EL (cell line): ENCODE data around the gene F7.

ENCODE experiments used
- DNase-seq: peaks from one replicate; pipeline ENCODE4 v3.0.0-alpha.2; 2016

Gene F7

DNA sequence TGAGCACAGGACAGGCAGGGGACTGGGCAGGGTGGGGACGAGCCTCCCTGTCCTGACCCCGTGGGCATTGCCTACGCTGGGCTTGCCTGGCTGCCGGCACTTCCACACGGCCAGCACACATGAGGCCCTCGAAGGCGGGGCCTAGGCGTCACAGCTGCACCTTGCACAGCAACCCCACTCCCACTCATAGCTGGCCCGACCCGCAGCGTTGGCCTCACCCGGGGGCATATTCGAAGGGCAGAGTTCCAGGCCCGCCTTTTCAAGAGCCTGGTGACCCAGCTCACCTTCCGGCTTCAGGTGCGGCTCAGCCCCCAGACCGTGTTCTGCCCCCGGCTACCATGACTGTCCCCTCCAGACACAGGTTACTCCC lies 36.0 kb downstream of the F7 start:
- no peak for DNase-seq

DNA sequence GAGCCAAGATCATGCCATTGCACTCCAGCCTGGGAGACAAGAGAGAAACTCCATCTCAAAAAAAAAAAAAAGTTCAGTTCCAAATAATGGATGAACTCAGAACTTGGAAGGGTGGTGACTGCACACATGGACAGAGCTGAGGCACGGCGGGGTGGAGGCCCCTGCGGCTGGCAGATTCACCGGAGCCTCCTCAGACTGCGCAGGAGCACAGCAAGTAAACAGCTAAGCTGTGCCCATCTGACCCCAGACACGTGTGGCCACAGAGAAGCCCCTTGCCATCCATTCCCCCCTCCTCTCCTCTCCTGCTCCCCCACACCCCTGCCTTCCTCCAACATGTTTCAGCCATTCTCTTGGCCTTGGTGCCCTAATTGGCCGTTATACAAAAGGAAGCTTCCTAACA lies 37.3 kb downstream of the F7 start:
- no peak for DNase-seq

DNA sequence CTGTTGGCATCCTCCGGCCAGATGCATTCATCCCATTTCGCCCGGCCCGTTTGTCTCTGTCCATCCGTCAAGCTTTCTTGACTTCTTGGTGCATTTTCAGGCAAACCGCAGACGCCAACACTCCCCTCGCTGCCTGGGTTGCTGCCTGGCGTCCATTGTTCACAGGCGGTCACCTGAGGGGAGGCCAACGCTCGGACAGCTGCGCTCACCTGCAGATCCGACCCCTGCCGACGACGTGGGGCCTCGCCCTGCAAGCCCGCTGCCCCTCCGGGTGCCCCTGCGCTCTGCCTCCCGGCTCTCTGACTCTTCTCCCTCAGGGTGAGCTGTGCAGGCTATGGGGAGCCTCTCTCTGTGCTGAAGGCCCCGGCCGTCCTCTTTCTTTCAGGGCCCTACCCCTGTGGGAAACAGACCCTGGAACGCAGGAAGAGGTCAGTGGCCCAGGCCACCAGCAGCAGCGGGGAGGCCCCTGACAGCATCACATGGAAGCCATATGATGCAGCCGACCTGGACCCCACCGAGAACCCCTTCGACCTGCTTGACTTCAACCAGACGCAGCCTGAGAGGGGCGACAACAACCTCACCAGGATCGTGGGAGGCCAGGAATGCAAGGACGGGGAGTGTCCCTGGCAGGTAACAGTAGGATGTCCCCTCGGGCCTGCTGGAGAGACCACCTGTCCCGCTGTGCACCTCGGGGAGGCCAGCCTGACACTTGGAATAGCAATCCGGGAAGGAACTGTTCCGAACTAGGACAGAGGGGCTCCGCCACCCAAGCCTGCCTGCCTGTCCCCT lies 38.1 kb downstream of the F7 start:
- no peak for DNase-seq

DNA sequence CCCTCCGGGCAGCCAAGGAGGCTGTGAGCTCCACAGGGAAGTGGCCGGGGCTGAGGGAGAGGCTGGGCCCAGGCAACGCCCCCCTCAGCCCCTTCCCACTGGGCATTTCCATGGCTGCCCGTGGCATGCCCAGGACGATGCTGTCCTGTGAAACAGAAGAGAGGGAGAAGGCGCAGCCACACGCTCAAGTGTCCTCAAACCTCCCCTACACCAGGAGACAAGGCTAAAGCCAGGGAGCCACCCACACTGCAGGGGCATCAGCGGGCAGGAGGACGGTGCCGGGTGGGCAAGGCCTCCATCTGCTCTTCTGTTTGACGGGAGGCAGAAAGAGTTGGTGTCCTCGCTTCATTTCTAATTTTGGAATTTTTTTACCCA lies 38.7 kb downstream of the F7 start:
- DNase-seq = no peak

DNA sequence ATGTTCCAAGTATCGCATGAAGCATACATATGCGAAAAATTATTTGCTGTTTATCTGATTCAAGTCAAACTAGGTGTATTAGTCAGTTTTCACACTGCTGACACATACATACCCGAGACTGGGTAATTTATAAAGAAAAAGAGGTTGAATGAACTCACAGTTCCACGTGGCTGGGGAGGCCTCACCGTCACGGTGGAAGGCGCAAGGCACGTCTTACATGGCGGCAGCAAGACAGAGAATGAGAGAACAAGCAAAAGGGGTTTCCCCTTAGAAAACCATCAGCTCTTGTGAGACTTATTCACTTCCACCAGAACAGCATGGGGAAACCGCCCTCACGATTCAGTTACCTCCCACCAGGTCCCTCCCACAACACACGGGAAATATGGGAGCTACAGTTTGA lies 39.9 kb downstream of the F7 start:
- no peak for DNase-seq

DNA sequence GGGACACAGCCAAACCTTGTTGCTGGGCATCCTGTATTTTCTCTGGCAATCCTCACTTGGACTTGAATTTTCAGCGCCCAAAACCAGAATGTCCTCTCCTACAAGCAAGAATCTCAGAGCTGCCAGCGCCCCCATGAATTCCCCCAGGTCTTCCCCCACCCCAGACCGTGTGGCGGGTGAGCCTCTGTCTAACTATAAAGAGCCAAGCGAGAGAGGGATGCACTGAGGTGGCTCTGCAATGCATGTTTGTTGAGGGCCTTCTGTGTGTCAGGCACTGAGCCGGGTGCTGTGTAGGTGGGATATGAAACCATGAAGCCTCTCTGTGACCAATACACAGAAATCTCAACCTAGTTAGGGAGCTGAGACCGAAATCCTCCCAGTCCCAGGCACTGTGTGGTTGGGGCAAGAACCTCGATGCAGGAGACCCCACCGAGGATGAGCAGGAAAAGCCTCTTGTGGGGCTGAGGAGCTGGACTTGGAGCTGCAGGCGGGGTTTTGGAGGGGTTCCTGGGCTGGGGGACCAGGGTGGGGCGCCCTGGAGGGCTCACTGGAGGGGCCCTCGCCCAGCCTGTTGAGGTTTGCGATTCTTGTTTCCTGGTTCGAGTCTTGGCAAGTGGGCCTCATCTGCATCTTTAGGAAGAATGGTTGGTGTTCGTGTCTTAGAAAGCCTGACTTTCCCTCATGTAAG lies 40.5 kb downstream of the F7 start:
- no peak for DNase-seq

DNA sequence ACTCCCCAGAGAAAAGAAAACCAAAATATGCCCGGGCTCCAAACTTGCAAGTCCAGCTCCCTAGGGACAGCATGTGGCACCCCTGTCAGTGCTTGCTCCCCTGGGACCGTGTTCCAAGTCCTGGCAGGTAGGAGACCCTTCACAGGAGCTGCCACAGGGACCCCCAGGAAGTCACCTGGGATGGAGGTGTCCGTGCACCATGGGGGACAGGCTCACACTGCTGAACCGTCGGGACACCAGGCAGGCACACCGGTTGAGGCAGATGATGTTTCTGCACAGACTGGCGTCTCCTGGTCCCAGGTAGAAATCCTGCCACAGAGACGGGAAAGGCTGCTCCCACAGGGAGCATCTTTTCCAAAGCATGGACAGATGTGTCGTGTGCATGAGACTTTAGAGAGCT lies 41.2 kb downstream of the F7 start:
- DNase-seq = no peak

DNA sequence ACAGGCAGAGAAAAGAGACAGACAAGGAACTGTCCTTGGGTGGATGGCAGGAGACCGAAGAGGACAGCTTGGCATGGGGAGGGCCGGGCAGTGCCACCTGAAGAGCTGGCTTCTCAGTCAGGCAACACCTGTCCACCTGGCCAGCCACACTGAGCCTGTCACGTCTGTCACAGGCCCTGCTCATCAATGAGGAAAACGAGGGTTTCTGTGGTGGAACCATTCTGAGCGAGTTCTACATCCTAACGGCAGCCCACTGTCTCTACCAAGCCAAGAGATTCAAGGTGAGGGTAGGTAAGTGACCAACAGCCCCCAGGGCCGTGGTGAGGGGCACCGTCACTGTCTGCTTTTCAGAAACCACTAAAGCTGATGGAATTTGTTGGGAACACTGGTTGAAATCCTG lies 41.6 kb downstream of the F7 start:
- no peak for DNase-seq

DNA sequence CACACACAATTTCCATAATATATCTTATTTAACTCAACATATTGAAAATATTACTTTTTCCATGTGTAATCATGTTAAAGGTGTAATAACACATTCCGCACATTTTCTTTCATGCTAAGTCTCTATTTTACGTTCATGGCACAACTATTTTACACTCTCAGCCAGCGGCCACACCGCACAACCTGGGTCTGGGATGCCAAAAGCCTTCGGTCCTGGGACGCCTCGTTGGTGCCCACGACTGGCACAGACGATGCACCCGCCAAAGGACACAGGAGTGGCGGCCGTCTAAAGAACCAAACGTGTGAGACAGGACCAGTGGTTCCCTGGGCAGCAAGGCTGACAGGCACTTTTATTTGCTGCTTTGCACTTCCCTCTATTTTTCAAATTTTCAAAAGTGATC lies 42.8 kb downstream of the F7 start:
- DNase-seq = no peak

DNA sequence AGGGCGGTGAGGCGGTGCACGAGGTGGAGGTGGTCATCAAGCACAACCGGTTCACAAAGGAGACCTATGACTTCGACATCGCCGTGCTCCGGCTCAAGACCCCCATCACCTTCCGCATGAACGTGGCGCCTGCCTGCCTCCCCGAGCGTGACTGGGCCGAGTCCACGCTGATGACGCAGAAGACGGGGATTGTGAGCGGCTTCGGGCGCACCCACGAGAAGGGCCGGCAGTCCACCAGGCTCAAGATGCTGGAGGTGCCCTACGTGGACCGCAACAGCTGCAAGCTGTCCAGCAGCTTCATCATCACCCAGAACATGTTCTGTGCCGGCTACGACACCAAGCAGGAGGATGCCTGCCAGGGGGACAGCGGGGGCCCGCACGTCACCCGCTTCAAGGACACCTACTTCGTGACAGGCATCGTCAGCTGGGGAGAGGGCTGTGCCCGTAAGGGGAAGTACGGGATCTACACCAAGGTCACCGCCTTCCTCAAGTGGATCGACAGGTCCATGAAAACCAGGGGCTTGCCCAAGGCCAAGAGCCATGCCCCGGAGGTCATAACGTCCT lies 43.4 kb downstream of the F7 start:
- DNase-seq = no peak

DNA sequence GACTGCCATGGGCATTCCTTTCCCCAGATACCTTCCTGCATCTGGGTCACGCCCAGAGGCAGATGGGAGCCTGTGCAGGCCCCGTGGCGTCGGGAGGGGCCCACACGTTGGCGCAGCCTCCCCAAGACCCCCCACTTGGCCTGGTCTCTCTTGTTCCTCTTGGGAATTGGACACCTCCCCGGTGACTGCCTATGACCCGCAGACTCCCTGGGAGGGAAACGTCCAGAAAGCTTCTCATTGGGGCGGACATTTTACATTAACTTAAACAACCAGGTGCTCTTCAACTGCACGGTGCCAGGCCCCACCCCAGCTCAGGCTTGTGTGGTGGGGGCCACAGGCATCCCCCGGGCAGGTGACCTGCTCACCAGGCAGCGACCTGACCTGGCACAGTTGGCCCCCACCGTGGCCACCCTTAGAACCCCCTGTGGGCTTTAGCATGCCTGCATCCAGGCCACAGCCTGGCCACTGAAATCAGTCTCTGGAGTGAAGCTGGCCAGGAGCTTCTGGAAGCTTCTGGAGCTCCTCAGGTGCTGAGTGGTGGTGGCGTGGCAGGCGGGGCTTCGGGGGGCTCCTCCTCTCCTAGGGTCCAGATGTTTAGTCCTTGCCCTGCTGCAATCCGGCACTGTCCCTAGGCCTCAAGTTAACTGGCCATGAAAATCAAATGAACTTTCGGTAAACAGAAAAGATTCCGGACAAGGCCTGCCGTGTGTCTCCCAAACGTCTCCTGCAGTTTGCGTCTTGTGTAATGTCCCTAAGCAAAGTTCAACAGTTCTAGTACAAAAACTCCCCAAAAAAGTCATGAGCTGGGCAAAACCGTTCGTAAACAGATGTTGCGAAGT lies 44.3 kb downstream of the F7 start:
- DNase-seq = no peak

DNA sequence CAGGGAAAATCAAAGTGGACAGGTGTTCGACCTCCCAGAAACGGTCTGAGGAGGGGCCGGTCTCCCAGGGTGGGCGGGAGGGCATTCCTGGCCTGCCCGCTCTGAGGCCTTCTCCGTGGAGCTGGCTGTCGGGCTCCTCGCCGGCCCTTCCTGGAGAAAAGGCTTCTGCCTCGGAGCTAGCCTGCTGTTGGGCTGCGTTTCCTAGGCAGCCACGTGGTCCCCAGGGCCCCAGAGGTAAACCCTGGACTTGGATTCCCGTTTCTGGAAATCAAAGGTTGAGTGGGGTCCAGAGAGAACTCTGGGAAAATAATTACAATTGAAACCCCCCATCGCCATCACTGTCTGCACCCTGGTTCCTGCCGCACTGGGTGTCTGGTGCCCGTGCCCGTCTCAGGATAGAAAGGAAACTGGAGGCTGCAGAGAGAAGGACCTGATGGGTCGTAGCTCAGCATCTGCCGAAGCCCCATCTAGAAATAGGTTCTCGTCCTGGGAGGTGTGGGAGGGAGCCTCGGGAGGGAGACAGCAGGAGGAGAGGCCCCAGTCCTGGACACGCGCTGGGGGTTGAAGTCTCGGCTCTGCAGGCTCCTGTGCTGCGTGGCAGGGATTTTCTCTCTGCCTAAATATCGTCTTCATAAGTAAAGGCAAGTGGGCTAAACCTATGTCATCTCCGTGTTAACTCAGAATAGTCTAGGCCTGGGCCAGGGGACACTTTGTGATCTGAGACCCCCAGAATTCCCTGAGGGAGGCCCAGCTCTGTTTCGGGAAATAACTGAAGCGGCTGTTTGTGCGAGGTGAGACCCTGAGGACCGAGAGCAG lies 45.2 kb downstream of the F7 start:
- DNase-seq = no peak

DNA sequence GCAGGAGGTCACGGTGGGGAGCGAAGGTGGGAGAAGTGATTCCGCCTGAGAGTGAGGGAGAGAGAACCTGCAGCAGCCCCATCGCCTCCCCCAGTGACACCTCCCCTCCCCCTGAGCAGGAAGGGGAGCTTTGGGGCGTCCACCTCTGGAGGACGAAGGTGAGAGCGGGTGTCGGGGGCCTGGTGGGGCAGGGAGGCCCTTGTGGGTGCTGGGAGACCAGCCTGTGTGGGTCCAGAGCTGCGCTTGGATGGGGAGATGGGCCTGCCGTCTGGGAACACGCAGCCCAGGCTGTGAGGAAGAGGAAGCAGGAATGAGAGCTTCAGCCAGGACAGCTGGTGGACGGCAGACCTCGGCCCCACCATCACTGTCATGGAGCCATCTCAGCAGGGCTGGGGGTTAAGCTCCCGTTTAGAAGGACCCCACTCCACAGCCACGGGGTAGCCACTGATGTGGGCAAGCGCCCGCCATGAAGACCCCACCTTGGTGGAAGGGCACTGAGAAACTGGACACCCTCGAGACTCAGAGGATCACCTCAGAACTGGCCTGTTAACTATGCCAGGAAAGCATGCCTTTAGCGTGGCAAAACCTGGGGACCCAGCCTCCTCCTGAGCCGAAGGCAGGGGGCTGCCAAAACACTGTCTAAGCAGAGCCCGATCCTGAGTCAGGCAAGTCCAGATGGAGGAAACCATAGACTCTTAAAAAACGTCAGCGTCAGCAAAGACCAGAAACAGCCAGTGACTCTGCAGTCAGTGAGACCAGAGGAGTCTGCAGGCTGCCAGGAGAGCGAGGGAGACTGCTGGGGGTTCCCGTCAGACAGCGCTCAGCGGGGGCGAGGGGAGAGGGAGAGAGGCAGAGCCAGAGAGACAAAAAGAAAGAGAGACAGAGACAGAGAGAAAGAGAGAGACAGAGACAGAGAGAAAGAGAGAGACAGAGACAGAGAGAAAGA lies 46.4 kb downstream of the F7 start:
- peak; percentile 27 for DNase-seq

DNA sequence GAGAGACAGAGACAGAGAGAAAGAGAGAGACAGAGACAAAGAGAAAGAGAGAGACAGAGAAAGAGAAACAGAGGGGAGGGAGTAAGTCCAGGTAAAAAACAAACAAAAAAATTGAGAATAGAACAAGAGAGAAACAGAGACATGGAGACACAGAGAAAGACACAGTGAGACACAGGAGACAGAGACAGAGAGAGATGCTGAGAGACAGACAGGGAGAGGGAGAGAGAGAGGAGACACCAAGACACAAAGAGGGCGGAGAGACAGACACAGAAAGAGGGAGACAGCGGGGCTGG lies 47.0 kb downstream of the F7 start:
- DNase-seq = no peak

DNA sequence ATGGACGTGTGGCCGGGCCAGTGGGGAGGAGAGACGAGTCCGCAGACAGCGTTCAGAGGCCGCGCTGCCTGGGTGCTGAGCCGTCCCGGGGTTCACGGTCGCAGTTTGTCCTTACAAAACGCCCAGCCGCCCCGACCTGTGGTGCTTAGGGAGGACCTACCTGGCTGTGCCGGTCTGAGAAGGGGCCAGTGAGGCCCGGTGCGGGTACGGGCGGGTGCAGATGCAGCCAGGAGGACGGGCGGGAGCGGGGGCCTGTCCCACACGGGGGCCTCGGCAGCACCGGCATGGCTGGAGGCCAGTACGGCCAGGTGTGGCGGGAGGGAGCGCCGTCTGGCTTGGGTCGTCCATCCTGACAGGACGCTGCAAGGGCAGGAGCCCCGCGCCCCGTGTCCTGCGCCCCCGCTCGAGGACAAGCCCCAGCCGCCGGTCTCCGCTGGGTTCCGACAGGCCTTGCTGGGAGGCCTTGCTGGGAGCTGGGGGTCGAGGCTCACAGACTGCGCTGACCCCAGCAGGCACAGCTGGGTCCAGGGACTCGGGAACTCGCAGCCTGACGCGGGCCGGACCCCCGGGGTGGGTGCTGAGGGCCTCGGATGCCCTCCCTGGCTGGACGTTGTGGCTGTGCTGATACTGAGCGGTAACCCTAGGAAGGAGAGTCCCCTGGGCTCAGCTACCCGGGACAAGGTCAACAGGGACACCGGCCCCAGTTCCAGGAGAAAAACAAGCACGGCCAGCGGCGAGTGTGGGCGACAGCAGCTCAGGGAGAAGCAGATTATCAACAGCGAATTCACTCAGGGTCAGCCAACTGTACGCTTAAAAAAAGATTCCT lies 47.6 kb downstream of the F7 start:
- no peak for DNase-seq

DNA sequence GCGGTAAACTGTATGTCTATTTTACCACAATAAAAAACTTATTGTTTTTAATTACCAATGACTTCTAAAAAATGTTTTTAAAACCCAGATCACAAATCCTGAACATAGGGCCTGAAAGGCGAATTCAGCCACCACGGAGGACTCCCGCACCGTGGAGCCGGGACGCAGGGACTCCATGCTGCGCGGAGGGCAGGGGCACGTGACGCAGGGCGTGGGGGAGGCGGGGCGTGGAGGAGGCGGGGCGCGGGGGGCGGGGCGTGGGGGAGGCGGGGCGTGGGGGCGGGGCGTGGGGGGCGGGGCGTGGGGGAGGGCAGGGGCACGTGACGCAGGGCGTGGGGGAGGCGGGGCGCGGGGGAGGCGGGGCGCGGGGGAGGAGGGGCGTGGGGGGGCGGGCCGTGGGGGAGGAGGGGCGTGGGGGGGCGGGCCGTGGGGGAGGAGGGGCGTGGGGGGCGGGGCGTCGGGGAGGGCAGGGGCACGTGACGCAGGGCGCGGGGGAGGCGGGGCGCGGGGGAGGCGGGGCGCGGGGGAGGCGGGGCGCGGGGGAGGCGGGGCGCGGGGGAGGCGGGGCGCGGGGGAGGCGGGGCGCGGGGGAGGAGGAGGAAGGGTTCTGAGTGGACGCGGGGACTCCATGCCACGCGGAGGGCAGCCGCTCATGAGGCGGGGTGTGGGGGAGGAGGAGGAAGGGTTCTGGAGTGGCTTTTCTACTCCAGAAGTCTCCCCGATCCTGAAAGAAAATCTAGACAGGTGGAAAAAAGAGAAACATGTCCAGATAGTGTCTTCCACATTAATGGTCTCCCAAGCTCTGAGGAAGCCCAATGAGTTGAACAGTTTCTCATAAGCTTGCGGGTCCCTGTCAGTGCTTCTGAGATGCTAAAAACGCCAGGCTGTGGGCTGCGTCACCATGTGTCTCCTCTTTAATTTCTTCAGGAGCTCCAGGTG lies 48.5 kb downstream of the F7 start:
- peak; percentile 67 for DNase-seq

DNA sequence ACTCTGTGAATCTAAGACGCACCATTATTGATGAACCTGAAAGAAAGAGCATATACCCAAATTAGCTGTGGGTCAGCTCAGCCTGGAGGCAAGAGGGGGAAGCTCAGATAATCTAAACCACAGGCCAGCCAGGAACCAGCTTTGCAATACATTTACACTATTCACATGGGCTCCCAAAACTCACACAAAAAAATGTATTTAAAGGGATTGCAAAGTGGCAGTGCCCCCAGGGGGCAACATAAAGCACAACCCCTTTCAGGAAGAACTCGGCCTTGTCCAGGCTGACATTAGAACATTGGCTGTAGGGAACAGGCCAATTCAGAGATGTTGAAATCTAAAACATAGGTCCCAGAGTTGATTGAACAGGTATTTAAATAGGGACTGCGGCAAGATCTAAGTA lies 49.6 kb downstream of the F7 start:
- no peak for DNase-seq

DNA sequence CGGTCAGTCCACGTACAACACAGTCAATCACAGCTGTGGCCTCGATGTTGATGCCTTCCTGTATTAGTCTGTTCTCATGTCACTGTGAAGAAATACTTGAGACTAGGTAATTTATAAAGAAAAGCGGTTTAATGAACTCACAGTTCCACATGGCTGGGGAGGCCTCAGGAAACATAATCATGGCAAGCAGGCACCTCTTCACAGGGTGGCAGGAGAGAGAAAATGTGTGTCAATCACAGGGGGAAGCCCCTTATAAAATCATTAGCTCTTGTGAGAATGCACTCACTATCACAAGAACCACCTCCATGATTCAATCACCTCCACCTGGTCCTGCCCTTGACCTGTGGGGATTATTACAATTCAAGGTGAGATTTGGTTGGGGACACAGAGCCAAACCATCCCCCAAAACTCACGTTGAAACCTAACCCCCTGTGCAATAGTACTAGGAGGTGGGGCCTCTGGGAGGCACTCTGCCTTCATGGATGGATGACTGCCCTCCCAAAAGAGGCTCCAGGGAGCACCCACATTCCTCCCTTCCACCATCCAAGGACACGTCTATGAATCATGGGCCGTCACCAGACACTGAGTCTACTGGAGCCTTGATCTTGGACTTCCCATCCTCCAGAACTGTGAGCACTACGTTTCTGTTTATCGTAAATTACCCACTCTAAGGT lies 50.5 kb downstream of the F7 start:
- no peak for DNase-seq
